Activated CD8-positive, alpha-beta memory T cell treated with anti-CD3 and anti-CD28 coated beads for 48 hours (primary cell): Measurements from ENCODE around the gene PTPRN2.
"Not testable (repeated sequence)": the region's sequence is repeated elsewhere in the genome, so short reads cannot be mapped to it uniquely, and the experiment has no call there.

ENCODE experiments used
- DNase-seq, 3 experiments: peaks; one replicate each; pipeline ENCODE4 v3.0.0-alpha.2; 2020; ENCODE audit warnings: low read depth in 2 of 3, low spot score in 2 of 3

Gene PTPRN2

GRCh38 chr7:157701395-157702180, 886.0 kb downstream of the PTPRN2 start:
- not testable (repeated sequence) for DNase-seq

GRCh38 chr7:157700231-157701005, 887.2 kb downstream of the PTPRN2 start:
- DNase-seq, result no peak

- DNase-seq, result no peak
These were observed 888.1 kb downstream of the PTPRN2 start for GRCh38 chr7:157699357-157700013.

GRCh38 chr7:157697287-157697686, 890.3 kb downstream of the PTPRN2 start:
- DNase-seq, result not testable (repeated sequence)

- not testable (repeated sequence) for DNase-seq
These were observed 892.0 kb downstream of the PTPRN2 start for GRCh38 chr7:157695609-157696008.

- DNase-seq, result no peak
These were observed 893.3 kb downstream of the PTPRN2 start for GRCh38 chr7:157694376-157694665.

GRCh38 chr7:157693521-157694375, 893.9 kb downstream of the PTPRN2 start:
- no peak for DNase-seq

GRCh38 chr7:157693071-157693520, 894.5 kb downstream of the PTPRN2 start:
- DNase-seq, result no peak

GRCh38 chr7:157692460-157693011, 895.1 kb downstream of the PTPRN2 start:
- DNase-seq, result no peak

- no peak for DNase-seq
These were observed 895.8 kb downstream of the PTPRN2 start for GRCh38 chr7:157691586-157692459.

GRCh38 chr7:157690833-157691585, 896.6 kb downstream of the PTPRN2 start:
- no peak for DNase-seq

- DNase-seq, result no peak
These were observed 897.4 kb downstream of the PTPRN2 start for GRCh38 chr7:157690058-157690832.

GRCh38 chr7:157689269-157690057, 898.2 kb downstream of the PTPRN2 start:
- DNase-seq, result no peak

- no peak for DNase-seq
These were observed 898.9 kb downstream of the PTPRN2 start for GRCh38 chr7:157688533-157689268.

- no peak for DNase-seq
These were observed 899.6 kb downstream of the PTPRN2 start for GRCh38 chr7:157687845-157688532.

- no peak for DNase-seq
These were observed 900.5 kb downstream of the PTPRN2 start for GRCh38 chr7:157687158-157687557.
